HG03432 (cell line): ENCODE data around the gene PPIL3.

ENCODE experiments used
- ATAC-seq: cut with Tn5 transposase; IDR thresholded peaks from one replicate; pipeline ENCODE4 v1.9.1; 2021; ENCODE audit warnings: mild to moderate bottlenecking, moderate library complexity; ENCODE audit not compliant: unreplicated experiment

Gene PPIL3

DNA sequence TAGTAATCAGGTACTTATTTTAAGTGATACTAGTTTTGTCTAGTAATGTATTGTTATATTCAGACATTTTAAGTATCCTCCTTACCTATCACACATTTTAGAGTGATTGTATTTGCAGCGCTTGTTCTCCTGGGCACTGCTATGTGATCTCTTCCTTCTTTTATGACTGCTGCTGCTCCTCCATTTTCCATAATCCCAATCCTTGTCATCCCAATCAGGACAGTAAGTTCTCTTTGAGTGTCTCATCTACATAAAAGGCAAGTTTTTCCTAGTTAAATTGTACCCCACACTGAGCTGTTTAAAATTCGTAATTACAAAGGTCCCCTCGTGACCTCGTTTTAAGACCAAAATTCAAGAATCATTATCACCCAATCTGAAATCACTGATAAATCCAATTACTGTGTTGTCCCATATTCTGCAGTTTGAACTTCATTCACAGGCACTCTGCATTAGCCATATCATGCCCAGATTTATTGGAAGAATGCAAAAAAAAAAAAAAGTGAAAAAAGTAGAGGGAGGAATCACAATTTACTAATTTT is 27.2 kb downstream of the PPIL3 start:
- ATAC-seq: no peak

DNA sequence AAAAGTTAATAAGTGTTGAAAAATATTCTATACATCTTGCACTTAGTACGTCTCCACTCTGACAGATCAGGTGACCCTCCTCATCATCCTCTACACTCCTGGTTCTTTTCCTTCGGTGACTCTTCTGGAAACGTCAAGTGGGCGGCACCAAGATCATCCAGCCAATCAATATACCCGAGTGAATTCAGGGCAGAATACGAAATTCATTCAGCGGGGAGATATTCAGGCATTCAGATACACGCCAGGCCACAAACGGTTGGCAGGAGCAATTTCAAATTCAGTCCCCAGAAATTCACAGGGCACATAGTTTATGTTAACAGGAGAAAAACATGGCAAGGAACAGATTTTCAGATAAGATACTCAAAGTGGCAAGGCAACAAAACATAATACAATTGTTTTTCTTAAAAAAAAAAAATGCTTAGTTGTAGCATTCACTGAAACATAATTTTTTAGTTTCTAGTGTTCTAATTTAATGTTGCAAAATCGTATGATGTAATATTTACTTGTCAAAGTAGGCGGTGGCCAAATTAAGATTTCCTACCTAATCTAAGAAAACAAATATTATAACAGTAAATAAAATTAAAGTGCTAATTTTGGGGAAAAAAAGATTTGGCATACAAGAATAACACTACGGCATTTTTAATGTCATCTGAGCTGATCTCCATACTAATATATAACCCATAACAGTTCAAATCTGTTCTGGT is 28.6 kb downstream of the PPIL3 start:
- ATAC-seq: no peak

DNA sequence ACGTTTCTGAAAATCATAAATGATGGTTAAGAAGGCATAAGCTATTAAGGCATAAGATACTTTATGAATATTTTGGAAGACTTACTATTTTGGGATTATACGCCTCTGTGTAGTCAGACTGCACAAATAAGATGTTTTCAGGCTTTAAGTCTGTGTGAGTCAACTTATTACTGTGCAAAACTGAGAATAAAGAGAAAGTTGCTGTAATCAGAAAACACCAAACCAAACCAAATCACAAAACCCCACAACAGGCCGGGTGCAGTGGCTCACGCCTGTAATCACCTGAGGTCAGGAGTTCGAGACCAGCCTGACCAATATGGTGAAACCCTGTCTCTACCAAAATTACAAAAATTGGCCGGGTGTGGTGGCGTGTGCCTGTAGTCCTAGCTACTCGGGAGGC is 32.1 kb downstream of the PPIL3 start:
- no peak for ATAC-seq

DNA sequence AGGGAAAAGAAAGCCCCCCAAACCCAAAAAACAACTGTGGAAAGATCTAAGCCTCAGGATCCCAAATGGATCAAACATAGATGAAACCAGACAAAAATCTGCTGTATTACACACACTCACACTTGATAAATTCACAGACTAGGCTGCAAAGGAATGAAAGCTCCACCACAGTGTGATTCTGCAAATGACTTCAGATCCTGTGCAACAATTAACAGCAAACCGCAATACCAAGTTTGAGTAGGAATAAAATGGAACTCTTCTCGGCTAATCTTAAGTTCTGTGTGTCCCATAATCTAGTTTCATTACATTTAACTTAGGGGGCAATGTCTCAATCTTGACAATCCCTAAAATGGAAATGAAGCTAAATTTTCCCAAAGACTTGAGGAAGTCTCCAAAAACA is 36.3 kb downstream of the PPIL3 start:
- no peak for ATAC-seq

DNA sequence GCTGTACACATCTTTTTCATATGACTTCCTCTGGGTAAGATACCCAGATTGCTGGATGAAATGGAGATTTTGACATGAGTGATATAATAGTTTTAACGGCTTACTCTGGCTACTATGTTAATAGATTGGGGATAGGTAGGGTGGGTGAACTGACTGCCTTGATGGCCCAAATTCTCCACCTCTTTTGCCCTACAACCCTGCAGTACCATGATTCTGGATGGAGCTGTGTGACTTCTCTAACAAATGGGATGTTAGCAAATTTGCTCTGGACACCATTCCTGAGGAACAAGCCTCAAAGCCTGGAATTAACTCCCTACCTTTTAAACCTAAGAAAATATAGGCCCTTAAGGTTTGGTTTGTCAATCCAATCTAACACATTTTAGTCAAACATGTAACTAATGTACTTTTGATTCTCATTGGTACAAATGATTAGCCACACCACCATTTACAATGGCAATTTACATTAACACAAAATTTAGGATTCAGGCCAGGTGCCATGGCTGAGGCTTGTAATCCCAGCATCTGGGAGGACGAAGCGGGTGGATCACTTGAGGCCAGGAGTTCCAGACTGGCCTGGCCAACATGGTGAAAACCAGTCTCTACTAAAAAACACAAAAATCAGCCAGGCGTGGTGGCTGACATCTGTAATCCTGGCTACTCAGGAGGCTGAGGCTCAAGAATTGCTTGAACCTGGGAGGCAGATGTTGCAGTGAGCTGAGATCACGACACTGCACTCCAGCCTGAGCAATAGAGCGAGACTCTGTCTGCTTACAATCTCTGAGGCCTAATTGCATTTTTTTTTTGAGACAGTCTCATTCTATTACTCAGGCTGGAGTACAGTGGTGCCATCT is 37.3 kb downstream of the PPIL3 start:
- no peak for ATAC-seq

DNA sequence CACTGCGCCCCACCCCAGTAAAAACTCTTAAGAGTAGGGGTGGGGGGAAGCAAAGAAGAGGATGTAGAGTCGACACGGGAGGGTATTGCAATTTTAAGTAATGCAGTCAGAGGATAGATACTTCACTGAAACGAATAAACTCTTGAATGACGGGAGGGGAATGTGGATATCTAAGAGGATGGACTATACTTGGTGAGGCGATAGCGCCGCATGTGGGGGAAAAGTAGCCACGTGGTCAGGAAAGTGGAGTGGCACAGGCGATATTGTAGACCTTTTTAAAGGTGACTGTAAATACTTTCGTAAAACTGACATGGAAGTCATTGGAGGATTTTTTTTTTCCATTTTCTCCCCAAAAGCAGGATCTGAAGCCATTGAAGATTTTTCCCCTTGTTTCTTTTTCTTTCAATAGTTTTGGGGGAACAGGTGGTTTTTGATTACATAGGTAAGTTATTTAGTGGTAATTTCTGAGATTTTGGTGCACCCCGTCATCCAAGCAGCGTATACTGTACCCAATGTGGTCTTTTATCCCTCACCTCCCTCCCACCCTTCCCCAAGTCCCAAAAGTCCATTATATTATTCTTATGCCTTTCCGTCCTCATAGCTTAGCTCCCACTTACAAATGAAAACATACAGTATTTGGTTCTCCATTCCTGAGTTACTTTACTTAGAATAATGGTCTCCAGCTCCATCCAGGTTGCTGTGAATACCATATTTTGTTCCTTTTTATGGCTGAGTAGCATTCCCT is 38.2 kb downstream of the PPIL3 start:
- ATAC-seq: no peak

DNA sequence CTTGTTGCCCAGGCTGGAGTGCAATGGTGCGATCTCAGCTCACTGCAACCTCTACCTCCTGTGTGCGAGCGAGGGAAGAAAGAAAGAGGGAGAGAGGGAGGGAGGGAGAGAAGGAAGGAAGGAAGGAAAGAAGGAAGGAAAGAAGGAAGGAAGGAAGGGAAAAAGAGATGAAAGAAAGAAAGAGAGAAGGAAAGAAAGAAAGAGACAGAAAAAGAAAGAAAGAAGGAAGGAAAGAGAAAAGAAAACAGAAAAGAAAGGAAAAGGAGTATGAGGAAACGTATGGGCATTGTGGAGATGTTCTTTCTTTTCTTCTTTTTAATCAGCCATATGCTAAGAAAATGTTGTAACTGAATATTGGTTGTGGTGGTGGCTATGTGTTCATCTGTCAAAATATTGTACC is 40.9 kb downstream of the PPIL3 start:
- ATAC-seq: no peak

DNA sequence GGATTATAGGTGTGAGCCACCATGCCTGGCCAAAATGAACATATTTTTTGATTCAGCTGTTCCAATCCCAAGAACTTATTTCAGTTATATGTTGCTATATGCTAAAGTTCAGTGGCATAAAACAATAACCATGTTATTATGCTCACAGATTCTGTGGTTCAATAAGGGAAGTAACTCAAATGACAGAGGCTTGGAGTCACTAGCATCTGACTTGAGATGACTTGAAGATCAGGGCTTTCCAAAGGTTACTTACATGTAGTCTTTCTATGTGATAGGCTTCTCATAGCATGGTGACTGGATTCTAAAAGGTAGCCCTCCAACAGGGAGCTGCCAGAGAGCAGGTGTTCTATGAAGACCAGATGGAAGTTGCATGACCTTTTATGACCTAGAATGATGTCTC is 41.6 kb downstream of the PPIL3 start:
- no peak for ATAC-seq

DNA sequence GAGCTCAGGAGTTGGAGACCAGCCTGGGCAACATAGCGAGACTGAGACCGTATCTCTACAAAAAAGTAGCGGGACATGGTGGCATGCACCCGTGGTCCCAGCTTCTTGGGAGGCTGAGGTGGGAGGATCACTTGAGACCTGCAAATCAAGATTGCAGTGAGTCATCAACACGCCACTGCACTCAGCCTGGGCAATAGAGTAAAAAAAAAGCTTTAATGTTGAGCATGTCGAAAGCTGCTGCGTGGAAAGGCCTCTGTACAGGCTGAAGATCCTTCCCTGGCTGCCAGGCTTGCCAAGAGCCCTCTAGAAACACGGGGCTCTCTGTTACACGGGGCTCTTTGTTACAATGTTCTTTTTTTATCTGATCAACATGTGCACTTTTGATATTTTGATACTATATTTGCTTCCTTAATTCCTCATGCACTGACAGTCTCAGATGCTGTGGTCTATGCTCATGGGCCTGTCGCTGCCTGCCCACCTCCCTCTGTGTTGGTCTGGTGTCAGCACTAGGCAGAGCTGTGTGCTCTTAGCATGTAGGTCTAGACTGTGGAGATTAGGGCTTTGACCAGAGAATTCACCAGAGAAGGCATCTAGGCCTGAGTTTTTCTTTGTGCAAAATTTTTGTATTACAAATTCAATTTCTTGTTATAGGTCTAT is 43.1 kb downstream of the PPIL3 start:
- no peak for ATAC-seq

DNA sequence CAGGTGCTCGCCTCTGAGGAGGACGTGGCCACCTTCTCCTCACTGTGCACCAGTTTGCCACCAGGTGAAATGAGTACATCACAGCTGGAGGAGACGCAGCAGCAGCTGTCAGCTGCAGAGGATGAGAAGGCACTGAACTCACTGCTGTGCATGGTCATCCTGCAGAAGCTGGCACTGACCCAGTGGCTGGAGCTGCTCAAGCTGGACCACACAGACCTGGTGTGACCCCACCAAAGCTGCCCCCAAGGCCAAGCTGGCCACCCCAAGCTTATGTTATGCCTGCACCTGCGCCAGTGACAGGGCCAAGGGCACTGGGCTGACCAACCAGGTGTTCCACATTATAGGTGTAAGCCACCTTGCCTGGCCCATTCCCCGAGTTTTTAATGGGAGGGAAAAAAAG is 43.7 kb downstream of the PPIL3 start:
- no peak for ATAC-seq

DNA sequence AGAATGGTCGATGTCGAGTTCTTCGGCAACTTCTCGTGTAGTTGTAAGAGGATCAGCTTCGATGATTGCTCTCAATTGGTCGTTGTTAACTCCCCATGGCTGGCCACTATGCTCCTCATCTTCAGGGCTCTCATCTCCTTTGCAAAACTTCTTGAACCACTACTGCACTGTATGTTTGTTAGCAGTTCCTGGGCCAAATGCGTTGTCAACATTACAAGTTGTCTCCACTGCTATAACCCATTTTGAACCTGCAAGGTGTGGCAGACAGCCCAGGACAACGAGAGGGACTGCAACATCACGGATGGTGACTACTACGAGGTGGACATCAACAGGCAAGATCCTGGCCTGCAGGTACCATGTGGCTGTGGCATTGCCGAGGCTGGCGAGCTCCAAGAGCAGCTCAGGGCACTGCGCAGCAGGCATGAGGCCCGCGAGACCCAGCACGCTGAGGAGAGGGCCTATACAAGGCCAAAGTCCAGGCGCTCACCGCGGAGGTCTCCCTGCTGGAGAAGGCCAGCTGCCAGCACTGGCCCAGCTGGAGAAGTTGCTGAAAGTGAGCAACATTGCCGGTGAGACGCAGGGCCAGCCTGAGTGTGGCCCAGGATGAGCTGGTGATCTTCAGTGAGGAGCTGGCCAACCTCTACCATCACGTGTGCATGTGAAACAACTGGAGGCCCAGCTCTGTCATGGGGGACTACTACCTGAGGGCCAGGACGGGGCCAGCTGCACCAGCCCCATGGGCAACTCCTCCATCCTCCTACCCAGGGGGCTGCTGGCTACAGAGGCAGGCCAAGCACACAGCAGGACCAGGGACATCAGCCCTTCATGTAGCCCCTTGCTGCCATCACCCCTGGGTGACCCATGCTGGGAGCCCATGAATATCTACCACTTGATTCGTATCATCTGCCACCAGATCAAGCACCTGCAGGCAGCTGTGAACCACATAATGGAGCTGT is 44.6 kb downstream of the PPIL3 start:
- ATAC-seq: no peak

DNA sequence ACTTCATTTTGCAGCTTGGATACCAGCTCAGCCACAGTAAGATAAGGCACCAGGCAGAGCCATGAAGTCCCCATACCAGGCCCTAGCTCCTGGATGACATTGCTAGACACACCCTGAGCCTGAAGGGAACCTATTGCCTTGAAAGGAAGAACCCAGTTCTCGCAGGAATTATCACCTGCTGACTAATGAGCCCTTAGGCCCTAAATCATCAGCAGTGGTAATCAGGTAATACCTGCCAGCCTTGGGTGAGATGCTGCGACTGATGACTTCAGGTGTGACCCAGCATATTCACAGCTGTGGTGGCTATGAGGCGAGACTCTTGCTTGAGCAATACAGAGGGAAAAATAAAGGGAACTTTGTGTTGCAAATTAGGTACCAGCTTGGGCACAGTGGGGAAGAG is 49.4 kb downstream of the PPIL3 start:
- ATAC-seq: no peak

DNA sequence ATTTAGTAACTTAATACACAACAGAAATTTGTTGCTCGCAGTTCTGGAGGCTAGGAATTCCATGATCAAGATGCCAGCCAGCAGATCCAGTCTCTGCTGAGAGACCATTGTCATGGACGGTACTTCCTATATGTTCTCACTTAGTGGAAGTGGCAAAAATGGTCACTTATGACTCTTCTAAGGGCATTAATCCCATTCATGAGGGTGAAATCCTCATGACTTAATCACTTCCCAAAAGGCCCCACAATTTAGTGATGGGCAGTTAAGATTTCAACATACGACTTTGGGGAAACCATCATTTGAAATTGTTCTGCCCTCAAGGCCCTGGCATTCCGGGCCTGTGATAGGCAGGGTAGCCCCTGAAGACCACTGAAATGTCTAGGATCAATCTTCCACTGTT is 54.2 kb downstream of the PPIL3 start:
- no peak for ATAC-seq

DNA sequence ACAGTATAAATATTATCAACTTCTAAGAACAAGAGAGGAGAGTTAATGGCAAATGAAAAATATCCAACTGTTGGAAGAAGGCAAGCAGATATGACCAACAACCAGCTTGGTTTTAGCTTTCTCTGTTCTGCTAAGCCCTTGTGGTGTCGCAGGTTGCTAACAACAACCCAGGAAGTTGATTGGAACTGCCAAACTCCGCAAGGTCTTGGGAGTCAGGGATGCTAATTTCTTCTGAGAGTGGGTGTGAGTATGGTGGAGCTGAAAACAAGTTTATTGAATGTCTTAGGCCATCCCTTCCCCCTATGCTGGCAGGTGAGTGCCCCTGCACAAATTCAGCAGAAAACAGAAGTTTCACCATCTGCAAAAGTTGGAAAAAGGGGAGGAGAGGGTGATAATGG is 59.6 kb downstream of the PPIL3 start:
- no peak for ATAC-seq

DNA sequence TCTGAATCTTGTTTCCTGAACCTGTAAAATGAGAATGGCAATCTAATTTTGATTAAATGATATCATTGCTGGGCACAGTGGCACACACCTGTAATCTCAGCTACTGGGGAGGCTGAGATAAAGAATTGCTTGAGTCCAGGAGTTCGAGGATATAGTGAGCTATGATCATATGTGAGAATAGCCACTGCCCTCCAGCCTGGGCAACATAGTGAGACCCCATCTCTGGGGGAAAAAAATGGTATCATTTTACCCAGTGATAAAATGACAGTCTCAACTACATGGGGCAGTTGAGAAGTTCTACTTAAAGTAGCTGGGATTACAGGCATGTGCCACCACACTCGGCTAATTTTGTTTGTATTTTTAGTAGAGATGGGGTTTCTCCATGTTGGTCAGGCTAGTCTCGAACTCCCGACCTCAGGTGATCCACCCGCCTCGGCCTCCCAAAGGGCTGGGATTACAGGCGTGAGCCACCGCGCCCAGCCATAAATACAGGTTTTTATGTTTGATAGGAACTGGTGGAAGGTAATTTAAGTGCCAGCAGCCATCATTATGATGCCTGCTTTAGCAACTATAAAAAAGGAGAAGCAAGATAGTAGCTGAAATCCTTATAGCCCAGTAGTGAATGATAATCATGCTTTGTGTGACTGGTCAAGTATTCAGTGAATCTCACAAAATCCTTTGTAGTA is 60.2 kb downstream of the PPIL3 start:
- ATAC-seq: no peak

DNA sequence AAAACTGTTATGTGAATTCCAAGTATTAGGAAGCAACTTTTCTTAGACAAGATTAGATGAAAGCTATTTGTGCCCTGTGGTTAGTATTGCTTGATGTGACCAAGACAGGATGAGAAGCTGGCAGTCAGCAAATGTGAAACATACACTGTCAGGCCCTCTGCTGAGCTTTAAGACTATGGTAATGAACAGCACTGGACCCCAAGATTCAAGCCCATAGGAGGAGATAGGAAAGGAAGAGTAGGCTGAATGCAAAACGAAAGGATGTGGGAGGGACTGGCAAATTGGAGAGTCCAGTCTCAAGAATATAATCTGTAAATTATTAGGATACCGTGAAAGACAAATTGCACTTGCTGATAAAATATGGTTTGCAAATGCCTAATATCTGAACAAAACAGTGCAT is 60.8 kb downstream of the PPIL3 start:
- no peak for ATAC-seq

DNA sequence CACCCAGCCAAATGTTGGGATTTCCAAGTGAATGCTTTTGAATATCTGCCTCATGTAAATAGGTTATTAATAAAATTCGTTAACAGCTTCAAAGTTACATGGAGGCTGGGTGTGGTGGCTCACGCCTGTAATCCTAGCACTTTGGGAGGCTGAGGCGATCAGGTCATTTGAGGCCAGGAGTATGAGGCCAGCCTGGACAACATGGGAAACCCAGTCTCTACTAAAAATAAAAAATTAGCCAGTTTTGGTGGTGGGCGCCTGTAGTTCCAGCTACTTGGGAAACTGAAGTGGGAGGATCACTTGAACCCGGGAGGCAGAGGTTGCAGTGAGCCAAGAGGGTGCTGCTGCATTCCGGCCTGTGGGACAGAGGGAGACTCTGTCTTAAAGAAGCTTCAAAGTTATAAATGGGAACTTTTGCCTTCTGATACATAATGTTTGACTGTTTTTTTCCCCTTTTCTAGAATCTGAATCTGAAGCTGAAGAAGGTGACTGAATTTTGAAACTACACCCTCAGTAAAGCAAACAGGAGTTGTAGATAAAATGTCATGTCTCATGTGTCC is 67.1 kb downstream of the PPIL3 start:
- no peak for ATAC-seq
